GM18867 (cell line): Measurements from ENCODE around the gene RYR2.

ENCODE experiments used
- ATAC-seq: cut with Tn5 transposase; IDR thresholded peaks from one replicate; pipeline ENCODE4 v1.9.1; 2021; ENCODE audit warnings: mild to moderate bottlenecking, moderate library complexity; ENCODE audit not compliant: unreplicated experiment

The RYR2 gene

GRCh38 chr1:237031480-237031879 lies 10.5 kb upstream of the RYR2 start:
- ATAC-seq, result no peak

GRCh38 chr1:237032029-237032428 lies 10.0 kb upstream of the RYR2 start:
- peak; percentile 89 for ATAC-seq

GRCh38 chr1:237033061-237033460 lies 8.9 kb upstream of the RYR2 start:
- no peak for ATAC-seq

- no peak for ATAC-seq
Measured at GRCh38 chr1:237033804-237034203, 8.2 kb upstream of the RYR2 start.

- no peak for ATAC-seq
Measured at GRCh38 chr1:237035759-237036158, 6.2 kb upstream of the RYR2 start.

GRCh38 chr1:237038211-237038610 lies 3.8 kb upstream of the RYR2 start:
- no peak for ATAC-seq

- no peak for ATAC-seq
Measured at GRCh38 chr1:237040823-237041222, 1.2 kb upstream of the RYR2 start.

- ATAC-seq, result no peak
Measured at GRCh38 chr1:237041461-237041794, 556 bp upstream of the RYR2 start.

GRCh38 chr1:237042526-237042891 lies 525 bp downstream of the RYR2 start:
- no peak for ATAC-seq

- no peak for ATAC-seq
Measured at GRCh38 chr1:237042892-237043576, 1.1 kb downstream of the RYR2 start.

GRCh38 chr1:237043846-237044636 lies 2.1 kb downstream of the RYR2 start:
- no peak for ATAC-seq

GRCh38 chr1:237045278-237046016 lies 3.5 kb downstream of the RYR2 start:
- no peak for ATAC-seq

- no peak for ATAC-seq
Measured at GRCh38 chr1:237048803-237049202, 6.8 kb downstream of the RYR2 start.

- ATAC-seq, result no peak
Measured at GRCh38 chr1:237050185-237050584, 8.2 kb downstream of the RYR2 start.

GRCh38 chr1:237050915-237051314 lies 8.9 kb downstream of the RYR2 start:
- no peak for ATAC-seq

- ATAC-seq, result no peak
Measured at GRCh38 chr1:237054313-237054712, 12.3 kb downstream of the RYR2 start.

- no peak for ATAC-seq
Measured at GRCh38 chr1:237058470-237058869, 16.5 kb downstream of the RYR2 start.

- no peak for ATAC-seq
Measured at GRCh38 chr1:237059244-237059643, 17.3 kb downstream of the RYR2 start.

- no peak for ATAC-seq
Measured at GRCh38 chr1:237062976-237063375, 21.0 kb downstream of the RYR2 start.

GRCh38 chr1:237065903-237066302 lies 23.9 kb downstream of the RYR2 start:
- no peak for ATAC-seq

GRCh38 chr1:237070519-237070918 lies 28.5 kb downstream of the RYR2 start:
- no peak for ATAC-seq
